ENCODE data around the gene GFOD2. TPM values are rescaled to one million over a fixed set of nuclear protein-coding genes. Genes with fewer than 3 reads are reported as not detected.

GFOD2 gene
- total RNA-seq, 1 donor from 2014 or later = 86.7 TPM

- no peaks in the 10 kb centered on the region for H3K36me3 Mint-ChIP-seq (ENCODE audit: unreplicated experiment)
Measured at GRCh38 chr16:67707790-67708189, 11.3 kb downstream of the GFOD2 start.

GRCh38 chr16:67707210-67707609 lies 11.9 kb downstream of the GFOD2 start:
- Mint-ChIP-seq H3K9me3 (ENCODE audit: unreplicated experiment) (no peaks in the 10 kb centered on the region), H3K36me3 (ENCODE audit: unreplicated experiment) (no peaks in the 10 kb centered on the region), H3K4me3 (ENCODE audit: unreplicated experiment) (no peak overlapping the region), H3K4me1 (ENCODE audit: low read depth, unreplicated experiment) (peaks cover 12% of the 10 kb centered on the region), H3K27ac (ENCODE audit: unreplicated experiment) (no peak overlapping the region), H3K27me3 (ENCODE audit: unreplicated experiment) (no peaks in the 10 kb centered on the region)
- DNase-seq = no peak
- TF ChIP-seq, protein P1, sequence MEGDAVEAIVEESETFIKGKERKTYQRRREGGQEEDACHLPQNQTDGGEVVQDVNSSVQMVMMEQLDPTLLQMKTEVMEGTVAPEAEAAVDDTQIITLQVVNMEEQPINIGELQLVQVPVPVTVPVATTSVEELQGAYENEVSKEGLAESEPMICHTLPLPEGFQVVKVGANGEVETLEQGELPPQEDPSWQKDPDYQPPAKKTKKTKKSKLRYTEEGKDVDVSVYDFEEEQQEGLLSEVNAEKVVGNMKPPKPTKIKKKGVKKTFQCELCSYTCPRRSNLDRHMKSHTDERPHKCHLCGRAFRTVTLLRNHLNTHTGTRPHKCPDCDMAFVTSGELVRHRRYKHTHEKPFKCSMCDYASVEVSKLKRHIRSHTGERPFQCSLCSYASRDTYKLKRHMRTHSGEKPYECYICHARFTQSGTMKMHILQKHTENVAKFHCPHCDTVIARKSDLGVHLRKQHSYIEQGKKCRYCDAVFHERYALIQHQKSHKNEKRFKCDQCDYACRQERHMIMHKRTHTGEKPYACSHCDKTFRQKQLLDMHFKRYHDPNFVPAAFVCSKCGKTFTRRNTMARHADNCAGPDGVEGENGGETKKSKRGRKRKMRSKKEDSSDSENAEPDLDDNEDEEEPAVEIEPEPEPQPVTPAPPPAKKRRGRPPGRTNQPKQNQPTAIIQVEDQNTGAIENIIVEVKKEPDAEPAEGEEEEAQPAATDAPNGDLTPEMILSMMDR (IDR thresholded peaks at IDR 0.05; ENCODE audit: partially characterized antibody, unreplicated experiment) = no peak

More at GRCh38 chr16:67707790-67708189, 11.3 kb downstream of the GFOD2 start:
- H3K27me3 Mint-ChIP-seq (ENCODE audit: unreplicated experiment) = no peaks in the 10 kb centered on the region
- no peak overlapping the region for H3K27ac Mint-ChIP-seq (ENCODE audit: unreplicated experiment)
- H3K9me3 Mint-ChIP-seq (ENCODE audit: unreplicated experiment) = no peaks in the 10 kb centered on the region
- no peak for DNase-seq
- TF ChIP-seq, protein P1 (IDR thresholded peaks at IDR 0.05; ENCODE audit: partially characterized antibody, unreplicated experiment) = no peak
- peaks cover 12% of the 10 kb centered on the region for H3K4me1 Mint-ChIP-seq (ENCODE audit: low read depth, unreplicated experiment)
- no peak overlapping the region for H3K4me3 Mint-ChIP-seq (ENCODE audit: unreplicated experiment)

- Mint-ChIP-seq H3K27ac (ENCODE audit: unreplicated experiment) (no peak overlapping the region), H3K36me3 (ENCODE audit: unreplicated experiment) (no peaks in the 10 kb centered on the region), H3K9me3 (ENCODE audit: unreplicated experiment) (no peaks in the 10 kb centered on the region), H3K4me3 (ENCODE audit: unreplicated experiment) (no peak overlapping the region), H3K4me1 (ENCODE audit: low read depth, unreplicated experiment) (peaks cover 12% of the 10 kb centered on the region), H3K27me3 (ENCODE audit: unreplicated experiment) (no peaks in the 10 kb centered on the region)
- no peak for DNase-seq
- TF ChIP-seq, protein P1 (IDR thresholded peaks at IDR 0.05; ENCODE audit: partially characterized antibody, unreplicated experiment) = no peak
Measured at GRCh38 chr16:67704110-67704509, 15.0 kb downstream of the GFOD2 start.

- Mint-ChIP-seq H3K27me3 (ENCODE audit: unreplicated experiment) (no peaks in the 10 kb centered on the region), H3K27ac (ENCODE audit: unreplicated experiment) (no peak overlapping the region), H3K9me3 (ENCODE audit: unreplicated experiment) (no peaks in the 10 kb centered on the region), H3K4me3 (ENCODE audit: unreplicated experiment) (no peak overlapping the region), H3K36me3 (ENCODE audit: unreplicated experiment) (peaks cover 3% of the 10 kb centered on the region), H3K4me1 (ENCODE audit: low read depth, unreplicated experiment) (peaks cover 12% of the 10 kb centered on the region)
- no peak for DNase-seq
- TF ChIP-seq, protein P1 (IDR thresholded peaks at IDR 0.05; ENCODE audit: partially characterized antibody, unreplicated experiment) = no peak
Measured at GRCh38 chr16:67703626-67704025, 15.5 kb downstream of the GFOD2 start.

- no peak overlapping the region for H3K4me3 Mint-ChIP-seq (ENCODE audit: unreplicated experiment)
- no peak for DNase-seq
- H3K27me3 Mint-ChIP-seq (ENCODE audit: unreplicated experiment) = no peaks in the 10 kb centered on the region
- TF ChIP-seq, protein P1 (IDR thresholded peaks at IDR 0.05; ENCODE audit: partially characterized antibody, unreplicated experiment) = no peak
- peaks cover 10% of the 10 kb centered on the region for H3K36me3 Mint-ChIP-seq (ENCODE audit: unreplicated experiment)
- H3K4me1 Mint-ChIP-seq (ENCODE audit: low read depth, unreplicated experiment) = peaks cover 12% of the 10 kb centered on the region
- no peak overlapping the region for H3K27ac Mint-ChIP-seq (ENCODE audit: unreplicated experiment)
- no peaks in the 10 kb centered on the region for H3K9me3 Mint-ChIP-seq (ENCODE audit: unreplicated experiment)
Measured at GRCh38 chr16:67702130-67702529, 17.0 kb downstream of the GFOD2 start.

Measured in glutamatergic neuron (in vitro differentiated cells).